PC-9 (cell line): Measurements from ENCODE around the gene DNAJC5.

Experiments used
- EZH2 ChIP-seq: fragments of 200-600 bp; sonication (generic); IDR thresholded peaks from 2 replicates; pipeline ENCODE4 v1.8.0; 2017; ENCODE audit warnings: antibody characterized with exemption, low read depth
- TF ChIP-seq, protein P1 (sequence below): fragments of 200-600 bp; sonication (generic); conservative IDR thresholded peaks from 2 replicates; pipeline ENCODE4 v1.6.1; 2017; ENCODE audit warnings: mixed run types, antibody characterized with exemption, mild to moderate bottlenecking, moderate library complexity

DNA sequence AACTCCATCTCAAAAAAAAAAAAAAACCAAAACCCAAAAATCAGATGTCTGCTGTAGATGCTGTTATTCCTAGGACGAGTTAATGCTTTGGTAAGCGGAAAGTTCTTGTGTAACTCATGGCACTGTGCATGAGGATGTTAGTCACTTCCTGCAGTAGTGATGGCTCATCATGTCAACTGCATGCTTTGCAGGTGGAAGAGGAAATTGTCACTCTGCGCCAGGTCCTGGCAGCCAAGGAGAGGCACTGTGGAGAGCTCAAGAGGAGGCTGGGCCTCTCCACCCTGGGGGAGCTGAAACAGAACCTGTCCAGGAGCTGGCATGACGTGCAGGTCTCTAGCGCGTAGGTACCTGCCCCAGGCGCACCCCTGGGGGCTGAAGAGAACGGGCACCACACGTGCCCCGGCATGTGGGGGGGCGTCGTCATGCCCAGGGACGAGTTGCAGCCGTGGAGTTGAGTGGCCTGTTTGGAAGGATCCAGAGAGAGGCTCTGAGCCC is 21.4 kb upstream of the DNAJC5 start:
- TF ChIP-seq, protein P1, sequence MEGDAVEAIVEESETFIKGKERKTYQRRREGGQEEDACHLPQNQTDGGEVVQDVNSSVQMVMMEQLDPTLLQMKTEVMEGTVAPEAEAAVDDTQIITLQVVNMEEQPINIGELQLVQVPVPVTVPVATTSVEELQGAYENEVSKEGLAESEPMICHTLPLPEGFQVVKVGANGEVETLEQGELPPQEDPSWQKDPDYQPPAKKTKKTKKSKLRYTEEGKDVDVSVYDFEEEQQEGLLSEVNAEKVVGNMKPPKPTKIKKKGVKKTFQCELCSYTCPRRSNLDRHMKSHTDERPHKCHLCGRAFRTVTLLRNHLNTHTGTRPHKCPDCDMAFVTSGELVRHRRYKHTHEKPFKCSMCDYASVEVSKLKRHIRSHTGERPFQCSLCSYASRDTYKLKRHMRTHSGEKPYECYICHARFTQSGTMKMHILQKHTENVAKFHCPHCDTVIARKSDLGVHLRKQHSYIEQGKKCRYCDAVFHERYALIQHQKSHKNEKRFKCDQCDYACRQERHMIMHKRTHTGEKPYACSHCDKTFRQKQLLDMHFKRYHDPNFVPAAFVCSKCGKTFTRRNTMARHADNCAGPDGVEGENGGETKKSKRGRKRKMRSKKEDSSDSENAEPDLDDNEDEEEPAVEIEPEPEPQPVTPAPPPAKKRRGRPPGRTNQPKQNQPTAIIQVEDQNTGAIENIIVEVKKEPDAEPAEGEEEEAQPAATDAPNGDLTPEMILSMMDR: no peak
- TF ChIP-seq EZH2: no peak
